ENCODE measurements around the gene CERS6.

Gene CERS6

GRCh38 chr2:168773128-168773527 lies 317.1 kb downstream of the CERS6 start:
- no peak for TF ChIP-seq CTCF (conservative IDR thresholded peaks at IDR 0.05; ENCODE audit: low read depth, low read length)
- no peak for DNase-seq (ENCODE audit: low read depth)
- no peak overlapping the region for H3K4me3 ChIP-seq (ENCODE audit: low read depth, low read length)

GRCh38 chr2:168773719-168774521 lies 317.8 kb downstream of the CERS6 start:
- TF ChIP-seq CTCF (conservative IDR thresholded peaks at IDR 0.05; ENCODE audit: low read depth, low read length): peak; percentile 100
- DNase-seq (ENCODE audit: low read depth): peak; percentile 95
- no peak overlapping the region for H3K4me3 ChIP-seq (ENCODE audit: low read depth, low read length)

DNA sequence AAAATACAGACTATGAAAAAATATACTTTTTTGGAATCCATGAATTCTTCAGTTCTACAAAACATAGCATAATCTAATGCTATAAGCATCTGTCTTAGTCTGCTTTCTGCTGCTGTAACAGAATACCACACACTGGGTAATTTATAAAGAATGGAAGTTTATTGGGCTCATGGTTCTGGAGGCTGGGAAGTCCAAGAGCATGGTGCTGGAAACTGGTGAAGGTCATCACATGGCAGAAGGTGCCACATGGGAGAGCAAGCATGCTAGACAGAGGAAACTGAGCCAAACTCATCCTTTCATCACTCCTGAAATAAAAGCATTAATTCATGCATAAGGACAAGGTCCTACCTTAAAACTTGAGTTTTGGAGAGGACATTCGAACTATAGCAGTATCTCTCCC lies 319.8 kb downstream of the CERS6 start:
- DNase-seq (ENCODE audit: low read depth): no peak
- H3K4me3 ChIP-seq (ENCODE audit: low read depth, low read length): no peak overlapping the region
- no peak for TF ChIP-seq CTCF (conservative IDR thresholded peaks at IDR 0.05; ENCODE audit: low read depth, low read length)

GRCh38 chr2:168780669-168781071 lies 324.6 kb downstream of the CERS6 start:
- peak; percentile 29 for DNase-seq (ENCODE audit: low read depth)
- H3K4me3 ChIP-seq (ENCODE audit: low read depth, low read length): no peak overlapping the region
- no peak for TF ChIP-seq CTCF (conservative IDR thresholded peaks at IDR 0.05; ENCODE audit: low read depth, low read length)

DNA sequence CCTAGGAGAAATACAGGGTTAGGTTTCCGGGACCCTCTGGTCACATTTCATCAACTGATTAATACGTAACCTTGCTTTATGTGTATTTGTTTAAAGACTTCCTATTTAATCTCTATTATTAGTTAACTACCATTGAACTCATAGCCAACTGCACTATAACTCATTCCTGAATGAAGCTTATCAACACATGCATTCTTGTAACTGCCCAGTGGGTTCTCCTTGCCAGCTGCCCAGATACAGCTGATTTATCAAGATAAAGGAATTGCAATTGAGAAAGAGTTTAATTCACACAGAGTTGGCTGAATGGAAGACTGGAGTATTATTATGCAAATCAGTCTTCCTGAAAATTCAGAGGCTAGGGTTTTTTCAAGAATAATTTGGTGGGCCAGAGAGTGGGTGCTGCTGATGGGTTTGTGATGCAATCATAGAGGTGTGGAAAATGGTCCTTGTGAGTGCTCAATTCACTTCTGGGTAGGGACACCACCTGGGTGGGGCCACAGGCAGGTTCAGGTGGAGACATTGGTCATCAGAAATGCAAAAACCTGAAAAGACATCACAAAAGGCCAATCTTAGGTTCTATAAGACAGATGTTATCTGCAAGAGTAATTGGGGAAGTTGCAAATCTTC lies 325.2 kb downstream of the CERS6 start:
- no peak for DNase-seq (ENCODE audit: low read depth)
- TF ChIP-seq CTCF (conservative IDR thresholded peaks at IDR 0.05; ENCODE audit: low read depth, low read length): no peak
- H3K4me3 ChIP-seq (ENCODE audit: low read depth, low read length): no peak overlapping the region

DNA sequence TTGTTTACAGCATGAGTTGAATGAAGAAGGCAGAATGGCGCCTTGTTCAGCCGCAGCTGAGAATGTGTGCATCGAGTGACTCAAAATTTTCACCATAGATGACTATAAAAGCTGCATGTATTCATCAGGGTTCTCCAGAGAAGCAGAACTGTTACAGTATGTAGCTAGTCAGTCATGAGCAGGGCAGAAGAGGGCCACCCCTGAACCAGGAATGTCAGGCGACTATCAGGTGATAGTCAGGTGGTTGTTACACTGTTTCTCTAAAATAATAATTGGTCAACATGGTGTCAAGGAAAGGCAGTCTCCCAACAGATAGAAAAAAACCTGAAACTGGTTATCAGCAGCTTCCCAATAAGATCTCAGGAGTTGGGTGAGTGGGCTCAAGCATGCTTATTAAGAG lies 326.2 kb downstream of the CERS6 start:
- TF ChIP-seq CTCF (conservative IDR thresholded peaks at IDR 0.05; ENCODE audit: low read depth, low read length): no peak
- DNase-seq (ENCODE audit: low read depth): no peak
- H3K4me3 ChIP-seq (ENCODE audit: low read depth, low read length): no peak overlapping the region

DNA sequence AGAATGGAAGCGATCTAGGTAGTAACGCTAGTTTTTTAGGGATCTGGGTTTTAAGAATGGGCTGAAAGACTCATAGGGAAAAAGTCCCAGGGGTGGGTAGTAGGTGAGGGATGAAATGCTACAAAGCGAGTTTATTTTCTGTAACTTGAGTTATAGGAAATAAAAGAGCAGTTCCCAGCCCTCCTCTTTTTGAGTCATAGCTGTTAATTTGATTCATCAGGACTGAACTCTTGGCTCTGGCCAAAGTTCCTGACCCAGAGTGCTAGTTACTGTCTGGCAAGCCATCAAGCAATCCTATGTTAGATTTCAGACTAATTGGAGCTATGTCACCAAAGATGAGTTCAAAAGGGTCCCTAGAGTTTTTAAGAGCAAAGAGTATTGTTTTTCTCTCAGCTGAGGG lies 328.9 kb downstream of the CERS6 start:
- no peak for TF ChIP-seq CTCF (conservative IDR thresholded peaks at IDR 0.05; ENCODE audit: low read depth, low read length)
- no peak overlapping the region for H3K4me3 ChIP-seq (ENCODE audit: low read depth, low read length)
- no peak for DNase-seq (ENCODE audit: low read depth)

Data from choroid plexus epithelial cell (primary cell).